Body of pancreas (tissue), 4 donors: ENCODE measurements around the gene CTSZ.

Experiments
- CTCF ChIP-seq, 7 experiments: fragments of 450-650 bp in 4 of 7; fragments of 200-600 bp in 3 of 7; sonication (generic) in 3 of 7; IDR thresholded peaks; one replicate each; pipeline ENCODE4 v1.5.1; 2016 to 2019; ENCODE audit warnings: antibody characterized with exemption in 7 of 7
- POLR2A ChIP-seq, 3 donors: fragments of 450-650 bp; IDR thresholded peaks; one replicate each; pipeline ENCODE4 v1.6.1; 2016; ENCODE audit warnings: antibody characterized with exemption in 3 of 3, mild to moderate bottlenecking in 2 of 3

GRCh38 chr20:59001449-59002171 is 5.4 kb downstream of the CTSZ start:
- TF ChIP-seq CTCF (IDR thresholded peaks at IDR 0.05) = no peak
- no peak for TF ChIP-seq POLR2A (IDR thresholded peaks at IDR 0.05)
